Measurements from ENCODE around the gene TPST1. TPM values are rescaled to one million over a fixed set of nuclear protein-coding genes. Genes with fewer than 3 reads are reported as not detected.
"Not testable (repeated sequence)": the region's sequence is repeated elsewhere in the genome, so short reads cannot be mapped to it uniquely, and the experiment has no call there.

Gene TPST1
- total RNA-seq, 1 donor from 2014 or later, result 21.9 TPM

- no peak for TF ChIP-seq CTCF (IDR thresholded peaks at IDR 0.05)
- H3K4me3 ChIP-seq, result no peak overlapping the region
- intact Hi-C loops (cut with DNase I), result no loop called here
- no peaks in the 10 kb centered on the region for H3K4me1 ChIP-seq
- H3K27me3 ChIP-seq, result no peaks in the 10 kb centered on the region
- no peak for DNase-seq (ENCODE audit: low spot score in 2 of 2)
- H3K36me3 ChIP-seq, result no peaks in the 10 kb centered on the region
- H3K27ac ChIP-seq, result no peak overlapping the region
- no peaks in the 10 kb centered on the region for H3K9me3 ChIP-seq
These were observed 110.1 kb downstream of the TPST1 start for GRCh38 chr7:66315192-66315591.

- Histone ChIP-seq H3K36me3 (no peaks in the 10 kb centered on the region), H3K27me3 (no peaks in the 10 kb centered on the region), H3K4me3 (no peak overlapping the region), H3K9me3 (no peaks in the 10 kb centered on the region), H3K27ac (no peak overlapping the region), H3K4me1 (no peaks in the 10 kb centered on the region)
- no peak for TF ChIP-seq CTCF (IDR thresholded peaks at IDR 0.05)
- DNase-seq (ENCODE audit: low spot score in 2 of 2), result no peak
- intact Hi-C loops (cut with DNase I), result no loop called here
These were observed 114.4 kb downstream of the TPST1 start for GRCh38 chr7:66319407-66319979.

- no peak overlapping the region for H3K4me3 ChIP-seq
- no peak for TF ChIP-seq CTCF (IDR thresholded peaks at IDR 0.05)
- no peaks in the 10 kb centered on the region for H3K27me3 ChIP-seq
- DNase-seq (ENCODE audit: low spot score in 2 of 2), result no peak
- H3K36me3 ChIP-seq, result no peaks in the 10 kb centered on the region
- intact Hi-C loops (cut with DNase I), result no loop called here
- H3K4me1 ChIP-seq, result no peaks in the 10 kb centered on the region
- H3K9me3 ChIP-seq, result no peaks in the 10 kb centered on the region
- H3K27ac ChIP-seq, result no peak overlapping the region
These were observed 116.1 kb downstream of the TPST1 start for GRCh38 chr7:66321283-66321682.

- intact Hi-C loops (cut with DNase I), result no loop called here
These were observed 118.1 kb downstream of the TPST1 start for GRCh38 chr7:66323114-66323796.

GRCh38 chr7:66324985-66325384, 119.9 kb downstream of the TPST1 start:
- H3K4me1 ChIP-seq; H3K27me3 ChIP-seq; H3K27ac ChIP-seq; H3K36me3 ChIP-seq; H3K4me3 ChIP-seq; DNase-seq (ENCODE audit: low spot score in 2 of 2); H3K9me3 ChIP-seq; intact Hi-C loops (cut with DNase I): not testable (repeated sequence)

More at GRCh38 chr7:66323114-66323796, 118.1 kb downstream of the TPST1 start:
- no peaks in the 10 kb centered on the region for H3K27me3 ChIP-seq
- no peak overlapping the region for H3K4me3 ChIP-seq
- H3K27ac ChIP-seq, result no peak overlapping the region
- no peak for DNase-seq (ENCODE audit: low spot score in 2 of 2)
- H3K9me3 ChIP-seq, result no peaks in the 10 kb centered on the region
- H3K36me3 ChIP-seq, result no peaks in the 10 kb centered on the region
- TF ChIP-seq CTCF (IDR thresholded peaks at IDR 0.05), result no peak
- peaks cover 0 to 2% of the 10 kb centered on the region in 2 donors for H3K4me1 ChIP-seq

- TF ChIP-seq CTCF (IDR thresholded peaks at IDR 0.05), result no peak
- intact Hi-C loops (cut with DNase I), result no loop called here
- no peak overlapping the region for H3K27ac ChIP-seq
These were observed 121.5 kb downstream of the TPST1 start for GRCh38 chr7:66326501-66327215.

More at GRCh38 chr7:66326501-66327215, 121.5 kb downstream of the TPST1 start:
- Histone ChIP-seq H3K9me3 (no peaks in the 10 kb centered on the region), H3K27me3 (no peaks in the 10 kb centered on the region), H3K36me3 (no peaks in the 10 kb centered on the region), H3K4me3 (no peak overlapping the region), H3K4me1 (peaks cover 0 to 7% of the 10 kb centered on the region in 2 donors)
- DNase-seq (ENCODE audit: low spot score in 2 of 2), result no peak

All from ascending aorta (tissue), 2 donors.